NCI-H446 (cell line): ENCODE data around the gene UBQLN3.

Experiments used
- DNase-seq, 2 experiments: peaks; one replicate each; lab custom pipeline; 2025; lab: John Stamatoyannopoulos, UW

UBQLN3 gene

GRCh38 chr11:5509803-5510202, at the start of gene UBQLN3:
Gene UBQLN3 (minus strand): TSS chr11:5509957. CDS start chr11:5509558, 399 bp downstream.
- DNase-seq, result no peak

- no peak for DNase-seq
Measured at GRCh38 chr11:5557751-5558150, 48.0 kb upstream of the UBQLN3 start.

- DNase-seq, result no peak
Measured at GRCh38 chr11:5556596-5557188, 46.9 kb upstream of the UBQLN3 start.

GRCh38 chr11:5553343-5553742, 43.6 kb upstream of the UBQLN3 start:
- DNase-seq, result no peak

GRCh38 chr11:5550440-5551095, 40.8 kb upstream of the UBQLN3 start:
- DNase-seq, result no peak

- DNase-seq, result no peak
Measured at GRCh38 chr11:5548440-5548839, 38.7 kb upstream of the UBQLN3 start, which contains the start of gene OR52H1. Gene OR52H1 (minus strand): TSS chr11:5548540. CDS start chr11:5545505, 3,035 bp downstream.

- no peak for DNase-seq
Measured at GRCh38 chr11:5547982-5548381, 38.2 kb upstream of the UBQLN3 start.

GRCh38 chr11:5546457-5546856, 36.7 kb upstream of the UBQLN3 start:
- no peak for DNase-seq

- no peak for DNase-seq
Measured at GRCh38 chr11:5541427-5541826, 31.7 kb upstream of the UBQLN3 start.

- DNase-seq, result no peak
Measured at GRCh38 chr11:5536482-5536881, 26.7 kb upstream of the UBQLN3 start.

GRCh38 chr11:5534046-5534445, 24.3 kb upstream of the UBQLN3 start:
- DNase-seq, result no peak

GRCh38 chr11:5531053-5531831, 21.5 kb upstream of the UBQLN3 start:
- no peak for DNase-seq

GRCh38 chr11:5528495-5528894, 18.7 kb upstream of the UBQLN3 start:
- no peak for DNase-seq

- DNase-seq, result no peak
Measured at GRCh38 chr11:5527716-5528115, 18.0 kb upstream of the UBQLN3 start.

- no peak for DNase-seq
Measured at GRCh38 chr11:5524756-5525155, 15.0 kb upstream of the UBQLN3 start.

GRCh38 chr11:5522308-5522707, 12.6 kb upstream of the UBQLN3 start:
- DNase-seq, result no peak

- DNase-seq, result no peak
Measured at GRCh38 chr11:5521540-5521939, 11.8 kb upstream of the UBQLN3 start.

- no peak for DNase-seq
Measured at GRCh38 chr11:5516599-5516998, 6.8 kb upstream of the UBQLN3 start, which contains the start of gene UBQLNL. Gene UBQLNL (minus strand): TSS chr11:5516699. CDS start chr11:5516441, 258 bp downstream.

- DNase-seq, result no peak
Measured at GRCh38 chr11:5514841-5515240, 5.1 kb upstream of the UBQLN3 start.

- no peak for DNase-seq
Measured at GRCh38 chr11:5508605-5509004, 1.2 kb downstream of the UBQLN3 start.

- DNase-seq, result no peak
Measured at GRCh38 chr11:5507933-5508305, 1.8 kb downstream of the UBQLN3 start.

GRCh38 chr11:5507177-5507932, 2.4 kb downstream of the UBQLN3 start:
- DNase-seq, result no peak
